Measurements from ENCODE around the gene CNOT6L.

The CNOT6L gene

GRCh38 chr4:77710059-77710458 is 109.1 kb downstream of the CNOT6L start:
- H3K4me3 ChIP-seq (replicated peaks in 1 of 2; ENCODE audit: low read depth in 2 of 2, low read length in 2 of 2): no peak overlapping the region
- TF ChIP-seq, protein P1, sequence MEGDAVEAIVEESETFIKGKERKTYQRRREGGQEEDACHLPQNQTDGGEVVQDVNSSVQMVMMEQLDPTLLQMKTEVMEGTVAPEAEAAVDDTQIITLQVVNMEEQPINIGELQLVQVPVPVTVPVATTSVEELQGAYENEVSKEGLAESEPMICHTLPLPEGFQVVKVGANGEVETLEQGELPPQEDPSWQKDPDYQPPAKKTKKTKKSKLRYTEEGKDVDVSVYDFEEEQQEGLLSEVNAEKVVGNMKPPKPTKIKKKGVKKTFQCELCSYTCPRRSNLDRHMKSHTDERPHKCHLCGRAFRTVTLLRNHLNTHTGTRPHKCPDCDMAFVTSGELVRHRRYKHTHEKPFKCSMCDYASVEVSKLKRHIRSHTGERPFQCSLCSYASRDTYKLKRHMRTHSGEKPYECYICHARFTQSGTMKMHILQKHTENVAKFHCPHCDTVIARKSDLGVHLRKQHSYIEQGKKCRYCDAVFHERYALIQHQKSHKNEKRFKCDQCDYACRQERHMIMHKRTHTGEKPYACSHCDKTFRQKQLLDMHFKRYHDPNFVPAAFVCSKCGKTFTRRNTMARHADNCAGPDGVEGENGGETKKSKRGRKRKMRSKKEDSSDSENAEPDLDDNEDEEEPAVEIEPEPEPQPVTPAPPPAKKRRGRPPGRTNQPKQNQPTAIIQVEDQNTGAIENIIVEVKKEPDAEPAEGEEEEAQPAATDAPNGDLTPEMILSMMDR (IDR thresholded peaks at IDR 0.05; ENCODE audit: low read depth, low read length): no peak
- no peak for DNase-seq (ENCODE audit: low read depth in 2 of 2)

GRCh38 chr4:77706717-77707116 is 112.5 kb downstream of the CNOT6L start:
- no peak overlapping the region for H3K4me3 ChIP-seq (replicated peaks in 1 of 2; ENCODE audit: low read depth in 2 of 2, low read length in 2 of 2)
- DNase-seq (ENCODE audit: low read depth in 2 of 2): no peak
- TF ChIP-seq, protein P1 (IDR thresholded peaks at IDR 0.05; ENCODE audit: low read depth, low read length): no peak

- DNase-seq (ENCODE audit: low read depth in 2 of 2): peak in 1 of 2 donors; percentile 3
- no peak overlapping the region for H3K4me3 ChIP-seq (replicated peaks in 1 of 2; ENCODE audit: low read depth in 2 of 2, low read length in 2 of 2)
- TF ChIP-seq, protein P1 (IDR thresholded peaks at IDR 0.05; ENCODE audit: low read depth, low read length): no peak
Observed at GRCh38 chr4:77703666-77704065, 115.5 kb downstream of the CNOT6L start.

GRCh38 chr4:77701121-77701520 is 118.0 kb downstream of the CNOT6L start:
- no peak for DNase-seq (ENCODE audit: low read depth in 2 of 2)
- no peak overlapping the region for H3K4me3 ChIP-seq (replicated peaks in 1 of 2; ENCODE audit: low read depth in 2 of 2, low read length in 2 of 2)
- TF ChIP-seq, protein P1 (IDR thresholded peaks at IDR 0.05; ENCODE audit: low read depth, low read length): no peak

GRCh38 chr4:77699731-77700210 is 119.4 kb downstream of the CNOT6L start:
- TF ChIP-seq, protein P1 (IDR thresholded peaks at IDR 0.05; ENCODE audit: low read depth, low read length): peak; percentile 39
- H3K4me3 ChIP-seq (replicated peaks in 1 of 2; ENCODE audit: low read depth in 2 of 2, low read length in 2 of 2): no peak overlapping the region
- peak; percentile 78 to 84 for DNase-seq (ENCODE audit: low read depth in 2 of 2)

DNA sequence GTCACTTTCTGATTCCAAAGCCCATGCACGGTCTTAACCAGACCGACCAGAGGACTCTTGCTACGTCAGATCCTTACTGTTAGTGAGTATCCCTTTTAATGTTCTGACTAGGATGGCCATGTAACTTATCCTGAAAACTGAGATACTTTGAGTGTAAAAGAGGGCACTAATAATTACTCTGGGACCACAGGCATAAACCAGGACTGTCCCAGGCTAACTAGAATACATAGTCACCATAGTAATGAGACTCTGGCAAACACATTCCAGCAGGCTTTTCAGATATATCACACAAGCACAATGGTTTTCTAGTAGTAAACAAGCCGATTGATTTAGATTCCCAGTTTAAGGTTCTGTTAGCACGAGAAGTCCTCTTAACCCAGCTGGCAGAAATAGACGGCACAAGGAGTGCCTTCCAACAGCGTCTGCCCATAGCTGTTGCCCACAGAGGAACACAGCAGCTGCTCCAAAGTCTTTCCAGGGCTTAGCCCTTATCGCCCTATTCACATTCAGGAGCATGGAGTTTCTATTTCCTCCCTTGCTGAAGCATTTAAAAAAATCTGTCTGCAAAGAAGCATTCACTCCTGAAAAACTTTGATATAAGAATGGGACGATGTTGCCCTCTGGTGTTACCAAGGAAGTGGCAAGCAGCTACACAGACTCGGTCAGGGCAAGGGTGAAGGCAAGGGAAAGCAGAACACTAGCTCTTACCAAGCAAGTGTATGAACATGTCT is 121.1 kb downstream of the CNOT6L start:
- TF ChIP-seq, protein P1 (IDR thresholded peaks at IDR 0.05; ENCODE audit: low read depth, low read length): peak; percentile 68
- DNase-seq (ENCODE audit: low read depth in 2 of 2): peak; percentile 83 to 85
- no peak overlapping the region for H3K4me3 ChIP-seq (replicated peaks in 1 of 2; ENCODE audit: low read depth in 2 of 2, low read length in 2 of 2)

Measured in cardiac fibroblast (primary cell).